Left lung (tissue), 10 donors: Measurements from ENCODE around the gene ANKRD52. TPM values are rescaled to one million over a fixed set of nuclear protein-coding genes. Genes with fewer than 3 reads are reported as not detected.

Experiments
- ATAC-seq: fragments of 200-7000 bp; cut with Tn5 transposase; one replicate; pipeline ENCODE4 v1.9.1; 2020; ENCODE audit warnings: moderate library complexity
- DNase-seq, 4 donors: peaks; one replicate each; pipeline ENCODE4 v3.0.0-alpha.2; 2013 to 2020
- H3K27ac ChIP-seq, 2 donors: fragments of 200-600 bp; sonication (generic) in 1 of 2; one replicate each; pipeline versions ENCODE4 v1.5.0 to v1.8.0; 2020 to 2021
- H3K27me3 ChIP-seq, 2 donors: fragments of 200-600 bp; sonication (generic) in 1 of 2; one replicate each; pipeline versions ENCODE4 v1.5.0 to v1.8.0; 2020 to 2021
- H3K36me3 ChIP-seq, 2 donors: fragments of 200-600 bp; sonication (generic) in 1 of 2; one replicate each; pipeline versions ENCODE4 v1.5.0 to v1.8.0; 2020 to 2021
- H3K4me1 ChIP-seq, 2 donors: fragments of 200-600 bp; one replicate each; pipeline ENCODE4 v1.8.0; 2021
- H3K4me3 ChIP-seq, 2 donors: fragments of 200-600 bp; sonication (generic) in 1 of 2; one replicate each; pipeline versions ENCODE4 v1.5.0 to v1.8.0; 2020 to 2021; ENCODE audit warnings: mild to moderate bottlenecking in 1 of 2
- H3K9me3 ChIP-seq, 2 donors: fragments of 200-600 bp; sonication (generic) in 1 of 2; one replicate each; pipeline versions ENCODE4 v1.5.0 to v1.8.0; 2020 to 2021
- intact Hi-C, 2 donors: fragments of 100-400 bp; cut with DNase I; formaldehyde crosslinking; loops; one replicate each; pipeline versions ENCODE4 v1.11.2 to v1.14.2; 2022
- polyA plus RNA-seq, 6 donors: library from polyadenylated mRNA; unstranded; fragments of 120-200 nt; gene quantifications; one replicate each; pipeline ENCODE4 v1.2.1, GENCODE V29; 2013; ENCODE audit not compliant: insufficient read length in 6 of 6
- total RNA-seq, 2 donors: library from RNA; stranded (reverse); fragmentation: NEBNext Ultra II Directional; extraction: Animal tissue kit (Norgen Biotek cat#: 25700); gene quantifications; one replicate each; pipeline ENCODE4 v1.2.1, GENCODE V29; 2021
- TF ChIP-seq, protein P1 (sequence below), 2 donors: fragments of 200-600 bp; sonication (generic) in 1 of 2; IDR thresholded peaks; one replicate each; pipeline versions ENCODE4 v1.5.0 to v1.8.0; 2021; ENCODE audit warnings: antibody characterized with exemption in 2 of 2
- donor health status: DM: no; HTN: yes; CAD: no.
- donor health status: DM: no; HTN: no; CAD: no.

Gene ANKRD52
- total and polyA plus RNA-seq, 8 donors, result 24.6 to 40.1 (median 32.6) TPM

DNA sequence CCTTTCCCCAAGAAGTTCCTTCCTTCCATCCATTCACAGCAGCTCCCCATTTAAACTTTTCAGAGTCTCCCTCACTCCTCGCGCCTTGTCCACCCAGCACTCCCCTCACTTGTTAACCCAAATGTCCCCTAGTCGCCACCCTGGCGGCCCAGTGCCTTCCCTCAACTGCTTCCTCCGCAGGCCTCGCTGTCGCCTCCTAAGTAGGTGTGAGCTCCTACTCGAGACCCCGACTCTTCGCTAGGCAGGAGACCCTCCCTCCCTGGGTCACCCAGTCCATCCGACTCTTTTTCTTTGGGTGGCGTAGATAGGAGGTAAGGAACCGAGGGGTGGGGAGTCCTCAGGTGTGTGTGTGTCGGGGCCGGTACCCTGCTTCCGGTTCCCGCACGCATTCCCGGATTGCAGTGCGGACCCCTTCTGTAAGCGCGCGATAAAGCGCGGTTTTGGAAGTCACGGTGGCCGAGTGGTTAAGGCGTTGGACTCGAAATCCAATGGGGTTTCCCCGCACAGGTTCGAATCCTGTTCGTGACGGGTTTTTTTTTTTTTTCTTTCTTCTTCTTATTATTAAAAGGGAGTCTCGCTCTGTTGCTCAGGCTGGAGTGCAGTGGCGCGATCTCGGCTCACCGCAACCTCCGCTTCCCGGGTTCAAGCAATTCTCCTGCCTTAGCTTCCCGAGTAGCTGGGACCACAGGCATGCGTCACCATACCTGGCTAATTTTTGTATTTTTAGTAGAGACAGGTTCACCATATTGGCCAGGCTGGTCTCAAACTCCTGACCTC lies 68.1 kb downstream of the ANKRD52 start:
- Histone ChIP-seq H3K36me3 (peaks cover 0 to 18% of the 10 kb centered on the region in 2 donors), H3K27me3 (no peaks in the 10 kb centered on the region), H3K4me1 (peaks cover 10 to 29% of the 10 kb centered on the region in 2 donors), H3K27ac (peak overlapping the region; percentile 88 to 94), H3K9me3 (no peaks in the 10 kb centered on the region), H3K4me3 (peak overlapping the region; percentile 61 to 83)
- DNase-seq (peak; percentile 80 to 95 (median 89)), ATAC-seq (peak; percentile 74)
- TF ChIP-seq, protein P1, sequence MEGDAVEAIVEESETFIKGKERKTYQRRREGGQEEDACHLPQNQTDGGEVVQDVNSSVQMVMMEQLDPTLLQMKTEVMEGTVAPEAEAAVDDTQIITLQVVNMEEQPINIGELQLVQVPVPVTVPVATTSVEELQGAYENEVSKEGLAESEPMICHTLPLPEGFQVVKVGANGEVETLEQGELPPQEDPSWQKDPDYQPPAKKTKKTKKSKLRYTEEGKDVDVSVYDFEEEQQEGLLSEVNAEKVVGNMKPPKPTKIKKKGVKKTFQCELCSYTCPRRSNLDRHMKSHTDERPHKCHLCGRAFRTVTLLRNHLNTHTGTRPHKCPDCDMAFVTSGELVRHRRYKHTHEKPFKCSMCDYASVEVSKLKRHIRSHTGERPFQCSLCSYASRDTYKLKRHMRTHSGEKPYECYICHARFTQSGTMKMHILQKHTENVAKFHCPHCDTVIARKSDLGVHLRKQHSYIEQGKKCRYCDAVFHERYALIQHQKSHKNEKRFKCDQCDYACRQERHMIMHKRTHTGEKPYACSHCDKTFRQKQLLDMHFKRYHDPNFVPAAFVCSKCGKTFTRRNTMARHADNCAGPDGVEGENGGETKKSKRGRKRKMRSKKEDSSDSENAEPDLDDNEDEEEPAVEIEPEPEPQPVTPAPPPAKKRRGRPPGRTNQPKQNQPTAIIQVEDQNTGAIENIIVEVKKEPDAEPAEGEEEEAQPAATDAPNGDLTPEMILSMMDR (IDR thresholded peaks at IDR 0.05), result peak in 1 of 2 donors; percentile 10
- intact Hi-C loops, result loop anchor here in 1 of 2 donors (5.0 kb wide), 1 partner anchor 68 kb away; no protein-coding TSS in a partner anchor

DNA sequence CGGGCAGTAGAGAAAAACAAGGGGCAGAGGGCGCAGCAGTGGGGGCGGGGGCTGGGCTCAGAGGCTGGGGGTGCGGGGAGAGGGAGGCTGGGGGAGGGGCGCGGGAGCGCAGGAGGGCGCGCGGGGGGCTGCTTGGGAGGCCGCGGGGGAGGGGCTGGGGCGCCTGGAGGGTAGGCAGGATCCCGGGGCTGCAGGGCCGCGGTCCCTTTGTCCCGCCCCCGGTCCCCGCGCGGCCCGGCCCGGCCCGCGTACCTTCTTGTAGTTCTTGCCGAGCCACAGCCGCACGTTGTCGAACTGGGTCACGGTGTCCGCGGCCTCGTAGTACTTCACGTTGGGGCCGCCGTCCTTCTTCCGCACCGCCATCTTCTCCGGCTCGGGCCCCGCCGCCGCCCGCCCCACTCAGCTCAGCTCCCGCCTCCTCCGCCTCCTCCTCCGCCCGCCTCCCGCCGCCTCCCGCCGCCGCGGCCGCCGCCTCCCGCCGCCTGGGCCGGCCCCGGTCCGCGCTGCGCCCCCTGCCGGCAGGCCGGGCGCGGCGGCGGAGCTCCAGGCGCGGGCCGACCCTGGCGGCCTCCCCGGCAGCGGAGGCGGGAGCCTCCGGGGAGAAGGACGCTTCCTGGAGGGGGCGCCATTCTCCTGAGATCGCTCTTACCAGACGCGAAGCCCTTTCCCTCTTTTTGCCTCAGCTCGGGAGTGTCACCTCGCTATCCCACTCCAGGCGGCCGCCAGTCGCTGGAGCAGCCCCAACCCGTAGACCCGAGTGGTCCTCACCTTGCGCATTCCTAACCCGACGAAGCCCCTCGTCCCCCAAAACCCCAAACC lies 68.9 kb downstream of the ANKRD52 start, which contains the start of gene SMARCC2:
Gene SMARCC2 (minus strand): TSS at position 385 of the 819 bp plus-strand sequence. CDS start 22 bp downstream, at position 363.
- peaks cover 0 to 26% of the 10 kb centered on the region in 2 donors for H3K36me3 ChIP-seq
- TF ChIP-seq, protein P1 (IDR thresholded peaks at IDR 0.05), result peak; percentile 60 to 77
- H3K4me1 ChIP-seq, result peaks cover 10 to 29% of the 10 kb centered on the region in 2 donors
- no peaks in the 10 kb centered on the region for H3K9me3 ChIP-seq
- intact Hi-C loops, result loop anchor here in 1 of 2 donors (5.0 kb wide), 1 partner anchor 67 kb away; no protein-coding TSS in a partner anchor
- peak within 1 kb of the TSS; percentile 88 to 94 for H3K27ac ChIP-seq
- DNase-seq (peak; percentile 80 to 97 (median 90)), ATAC-seq (peak; percentile 91)
- no peaks in the 10 kb centered on the region for H3K27me3 ChIP-seq
- peak within 1 kb of the TSS; percentile 79 to 83 for H3K4me3 ChIP-seq

DNA sequence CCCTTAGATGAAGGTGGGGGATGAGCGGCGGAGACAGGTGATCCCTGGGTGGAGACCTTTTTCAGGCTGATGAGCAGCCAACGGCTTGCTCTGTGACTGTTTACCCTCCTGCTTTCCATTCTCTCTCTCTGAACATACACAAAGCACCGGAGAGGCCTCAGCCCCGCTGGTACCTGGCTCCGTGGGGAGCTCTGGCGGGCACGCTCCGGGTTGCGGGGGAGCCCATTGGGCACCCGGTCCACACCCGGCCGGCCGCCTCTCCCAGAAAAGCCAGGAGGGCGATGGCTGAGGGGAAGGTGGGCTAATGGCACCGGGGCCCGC lies 69.4 kb downstream of the ANKRD52 start:
- DNase-seq (no peak), ATAC-seq (peak; percentile 1)
- TF ChIP-seq, protein P1 (IDR thresholded peaks at IDR 0.05), result no peak
- Histone ChIP-seq H3K9me3 (no peaks in the 10 kb centered on the region), H3K4me3 (peak overlapping the region; percentile 79 to 83), H3K4me1 (peaks cover 10 to 29% of the 10 kb centered on the region in 2 donors), H3K36me3 (peaks cover 0 to 31% of the 10 kb centered on the region in 2 donors), H3K27ac (peak overlapping the region; percentile 80 to 88), H3K27me3 (no peaks in the 10 kb centered on the region)
- intact Hi-C loops, result loop anchor here in 1 of 2 donors (5.0 kb wide), 1 partner anchor 66 kb away; no protein-coding TSS in a partner anchor

DNA sequence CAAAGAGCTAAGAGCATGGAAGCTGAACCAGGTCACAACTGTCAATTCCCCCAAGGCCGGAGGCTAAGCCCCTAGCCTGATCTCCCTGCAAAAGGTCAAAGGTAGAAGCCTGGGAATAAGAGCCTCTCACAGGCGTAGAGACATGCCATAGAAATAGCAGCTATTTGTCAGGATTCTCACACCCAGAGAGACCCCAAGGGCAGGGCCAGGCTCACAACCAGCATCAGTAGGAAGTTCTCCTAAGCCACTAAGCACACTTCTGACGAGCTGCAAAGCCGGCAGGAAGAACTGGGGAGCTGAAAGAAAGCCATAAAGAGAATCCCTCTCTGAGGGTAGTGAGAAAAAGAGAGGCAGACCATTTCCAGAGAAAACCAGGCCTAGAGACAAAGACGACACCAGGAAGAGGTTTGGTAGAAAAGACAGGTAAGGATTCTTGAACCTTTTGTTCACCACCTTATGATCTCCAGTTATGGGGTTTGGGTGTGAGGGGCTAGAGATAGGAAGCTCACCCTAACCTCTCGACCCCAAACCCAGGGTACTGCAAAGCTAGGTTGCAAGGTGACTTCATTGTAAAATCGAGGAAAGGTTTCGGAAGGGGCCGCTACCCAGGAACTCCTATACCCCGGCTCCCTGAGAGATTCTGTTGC lies 69.9 kb downstream of the ANKRD52 start:
- H3K9me3 ChIP-seq, result no peaks in the 10 kb centered on the region
- peaks cover 0 to 36% of the 10 kb centered on the region in 2 donors for H3K36me3 ChIP-seq
- H3K27me3 ChIP-seq, result no peaks in the 10 kb centered on the region
- peak overlapping the region; percentile 79 to 83 for H3K4me3 ChIP-seq
- H3K4me1 ChIP-seq, result peaks cover 10 to 29% of the 10 kb centered on the region in 2 donors
- TF ChIP-seq, protein P1 (IDR thresholded peaks at IDR 0.05), result no peak
- no peak for DNase-seq
- peak overlapping the region; percentile 80 to 88 for H3K27ac ChIP-seq
- intact Hi-C loops, result loop anchor here in 1 of 2 donors (5.0 kb wide), 1 partner anchor 66 kb away; no protein-coding TSS in a partner anchor
- no peak for ATAC-seq

Other genes with a start within 250 kb of the ANKRD52 start
- 1 to 10 TPM; 7.5 to 8.5 TPM for gene IKZF4, start 237.3 kb downstream of the ANKRD52 start, total RNA-seq
- gene IKZF4, start 237.3 kb downstream of the ANKRD52 start, polyA plus RNA-seq, result 10 to 100 TPM; 22.2 to 28.3 (median 23.8) TPM
- gene RPS26, start 216.5 kb downstream of the ANKRD52 start, total RNA-seq, result 10 to 100 TPM; 37.9 to 43.1 TPM
- 100 to 1,000 TPM; 106 to 778 (median 131) TPM for gene RPS26, start 216.5 kb downstream of the ANKRD52 start, polyA plus RNA-seq
- gene ERBB3, start 178.2 kb downstream of the ANKRD52 start, total RNA-seq, result 10 to 100 TPM; 38.6 to 88.8 TPM
- gene ERBB3, start 178.2 kb downstream of the ANKRD52 start, polyA plus RNA-seq, result 10 to 100 TPM; 77.8 to 96.1 (median 82.1) TPM
- gene PA2G4, start 153.8 kb downstream of the ANKRD52 start, total RNA-seq, result 100 to 1,000 TPM in 1 of 2 donors, 10 to 100 TPM in 1; 62.0 to 103 TPM
- 100 to 1,000 TPM; 120 to 151 (median 133) TPM for gene PA2G4, start 153.8 kb downstream of the ANKRD52 start, polyA plus RNA-seq
- gene RPL41, start 141.8 kb downstream of the ANKRD52 start, total RNA-seq, result 1,000 to 10,000 TPM; 3,023 to 3,157 TPM
- gene RPL41, start 141.8 kb downstream of the ANKRD52 start, polyA plus RNA-seq, result 1,000 to 10,000 TPM; 6,005 to 6,852 (median 6,180) TPM
- 1 to 10 TPM; 6.0 to 8.7 TPM for gene ZC3H10, start 140.1 kb downstream of the ANKRD52 start, total RNA-seq
- 1 to 10 TPM; 4.2 to 6.7 (median 5.5) TPM for gene ZC3H10, start 140.1 kb downstream of the ANKRD52 start, polyA plus RNA-seq
- 100 to 1,000 TPM; 102 to 116 TPM for gene ESYT1, start 130.1 kb downstream of the ANKRD52 start, total RNA-seq
- gene ESYT1, start 130.1 kb downstream of the ANKRD52 start, polyA plus RNA-seq, result 10 to 100 TPM; 80.9 to 94.5 (median 90.2) TPM
- 10 to 100 TPM; 32.6 to 43.1 TPM for gene MYL6B, start 105.8 kb downstream of the ANKRD52 start, total RNA-seq
- 100 to 1,000 TPM; 153 to 193 (median 173) TPM for gene MYL6B, start 105.8 kb downstream of the ANKRD52 start, polyA plus RNA-seq
- 1,000 to 10,000 TPM; 1,768 to 1,773 TPM for gene MYL6, start 100.0 kb downstream of the ANKRD52 start, total RNA-seq
- 1,000 to 10,000 TPM; 1,831 to 2,250 (median 2,105) TPM for gene MYL6, start 100.0 kb downstream of the ANKRD52 start, polyA plus RNA-seq
- 10 to 100 TPM; 84.3 to 84.9 TPM for gene SMARCC2, start 68.9 kb downstream of the ANKRD52 start, total RNA-seq
- gene SMARCC2, start 68.9 kb downstream of the ANKRD52 start, polyA plus RNA-seq, result 100 to 1,000 TPM; 113 to 139 (median 121) TPM
- gene RNF41, start 36.5 kb downstream of the ANKRD52 start, total RNA-seq, result 10 to 100 TPM; 50.3 to 51.4 TPM
- gene RNF41, start 36.5 kb downstream of the ANKRD52 start, polyA plus RNA-seq, result 10 to 100 TPM; 41.5 to 47.1 (median 42.0) TPM
- 10 to 100 TPM; 32.6 to 33.8 TPM for gene NABP2, start 34.0 kb downstream of the ANKRD52 start, total RNA-seq
- gene NABP2, start 34.0 kb downstream of the ANKRD52 start, polyA plus RNA-seq, result 10 to 100 TPM; 21.8 to 28.5 (median 24.7) TPM
- gene SLC39A5, start 28.3 kb downstream of the ANKRD52 start, total RNA-seq, result under 1 TPM in 1 of 2 donors, not detected in 1; 0.29 TPM
- gene SLC39A5, start 28.3 kb downstream of the ANKRD52 start, polyA plus RNA-seq, result 1 to 10 TPM; 2.0 to 6.6 (median 4.0) TPM
- gene COQ10A, start 8.6 kb upstream of the ANKRD52 start, total RNA-seq, result 10 to 100 TPM in 1 of 2 donors, 1 to 10 TPM in 1; 9.4 to 10.9 TPM
- 10 to 100 TPM; 13.6 to 19.8 (median 14.8) TPM for gene COQ10A, start 8.6 kb upstream of the ANKRD52 start, polyA plus RNA-seq
- gene CS, start 41.9 kb upstream of the ANKRD52 start, total RNA-seq, result 100 to 1,000 TPM; 193 to 213 TPM
- gene CS, start 41.9 kb upstream of the ANKRD52 start, polyA plus RNA-seq, result 100 to 1,000 TPM; 162 to 190 (median 177) TPM
- 100 to 1,000 TPM; 135 to 152 TPM for gene CNPY2, start 57.6 kb upstream of the ANKRD52 start, total RNA-seq
- 100 to 1,000 TPM; 126 to 168 (median 146) TPM for gene CNPY2, start 57.6 kb upstream of the ANKRD52 start, polyA plus RNA-seq
- 10 to 100 TPM; 49.9 to 58.4 TPM for gene PAN2, start 75.6 kb upstream of the ANKRD52 start, total RNA-seq
- gene PAN2, start 75.6 kb upstream of the ANKRD52 start, polyA plus RNA-seq, result 100 to 1,000 TPM in 1 of 6 donors, 10 to 100 TPM in 5; 66.7 to 107 (median 82.0) TPM
- 1 to 10 TPM in 1 of 2 donors, under 1 TPM in 1; 0.73 to 1.0 TPM for gene IL23A, start 80.5 kb upstream of the ANKRD52 start, total RNA-seq
- gene IL23A, start 80.5 kb upstream of the ANKRD52 start, polyA plus RNA-seq, result 1 to 10 TPM in 3 of 6 donors, under 1 TPM in 3; 0.69 to 1.3 (median 1.0) TPM
- gene STAT2, start 101.7 kb upstream of the ANKRD52 start, total RNA-seq, result 100 to 1,000 TPM; 175 to 187 TPM
- 100 to 1,000 TPM; 133 to 194 (median 162) TPM for gene STAT2, start 101.7 kb upstream of the ANKRD52 start, polyA plus RNA-seq
- not detected for gene APOF, start 104.5 kb upstream of the ANKRD52 start, total RNA-seq
- gene APOF, start 104.5 kb upstream of the ANKRD52 start, polyA plus RNA-seq, result under 1 TPM in 3 of 6 donors, not detected in 3; 0.13 to 0.18 (median 0.13) TPM
- gene TIMELESS, start 191.0 kb upstream of the ANKRD52 start, total RNA-seq, result 10 to 100 TPM; 15.0 to 22.1 TPM
- gene TIMELESS, start 191.0 kb upstream of the ANKRD52 start, polyA plus RNA-seq, result 10 to 100 TPM; 27.1 to 38.0 (median 32.3) TPM
- gene MIP, start 196.3 kb upstream of the ANKRD52 start, total RNA-seq, result not detected
- under 1 TPM in 1 of 6 donors, not detected in 5; 0.18 TPM for gene MIP, start 196.3 kb upstream of the ANKRD52 start, polyA plus RNA-seq
- 1 to 10 TPM; 2.5 to 3.3 TPM for gene SPRYD4, start 210.2 kb upstream of the ANKRD52 start, total RNA-seq
- gene SPRYD4, start 210.2 kb upstream of the ANKRD52 start, polyA plus RNA-seq, result 1 to 10 TPM; 4.6 to 5.9 (median 5.7) TPM
- 1 to 10 TPM; 3.0 to 5.9 TPM for gene GLS2, start 229.8 kb upstream of the ANKRD52 start, total RNA-seq
- gene GLS2, start 229.8 kb upstream of the ANKRD52 start, polyA plus RNA-seq, result 1 to 10 TPM; 2.3 to 3.4 (median 2.7) TPM